Left renal pelvis (tissue), 4 donors: ENCODE data around the gene YDJC. TPM values are rescaled to one million over a fixed set of nuclear protein-coding genes. Genes with fewer than 3 reads are reported as not detected.
"Not testable (repeated sequence)": the region's sequence is repeated elsewhere in the genome, so short reads cannot be mapped to it uniquely, and the experiment has no call there.

Source experiments
- DNase-seq, 4 donors: peaks; one replicate each; pipeline ENCODE4 v3.0.0-alpha.2; 2013; ENCODE audit warnings: low read depth in 4 of 4, low spot score in 3 of 4
- polyA plus RNA-seq, 4 donors: library from polyadenylated mRNA; unstranded; fragments of 120-200 nt; gene quantifications; one replicate each; pipeline ENCODE4 v1.2.1, GENCODE V29; 2013; ENCODE audit not compliant: insufficient read length in 4 of 4

The YDJC gene
- polyA plus RNA-seq, 4 donors: 5.0 to 19.2 (median 9.1) TPM

DNA sequence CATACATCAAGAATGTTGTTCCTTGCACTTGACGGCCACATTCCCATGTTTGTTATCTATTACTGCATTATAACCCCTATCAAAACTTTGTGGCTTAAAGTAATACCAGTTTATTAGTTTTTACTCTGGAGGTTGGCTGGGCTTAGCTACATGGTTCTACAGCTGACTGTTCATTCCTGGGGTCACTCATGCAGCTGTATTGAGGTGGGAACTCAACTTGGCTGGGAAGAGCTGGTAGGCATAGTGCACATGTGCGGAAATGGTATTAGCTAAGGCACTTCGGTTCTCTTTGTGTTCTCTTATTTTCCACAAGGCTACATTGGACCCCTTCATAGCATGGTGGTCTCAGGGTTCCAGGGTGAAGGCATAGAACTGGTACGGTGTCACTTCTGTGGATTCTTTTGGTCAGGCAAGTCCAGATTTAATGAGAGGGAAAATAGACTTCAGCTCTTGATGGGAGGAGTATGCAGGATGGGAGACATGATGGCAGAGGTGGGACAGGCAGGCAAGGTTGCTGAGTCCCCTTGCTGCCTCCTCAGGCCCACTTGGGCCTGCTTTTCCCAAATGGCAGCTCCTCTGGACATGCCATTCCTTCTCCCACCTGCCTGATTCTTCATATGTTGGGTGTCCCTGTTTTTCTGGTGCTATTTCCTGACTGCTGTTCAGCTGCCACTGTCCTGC is 16.1 kb downstream of the YDJC start:
- DNase-seq: no peak

DNA sequence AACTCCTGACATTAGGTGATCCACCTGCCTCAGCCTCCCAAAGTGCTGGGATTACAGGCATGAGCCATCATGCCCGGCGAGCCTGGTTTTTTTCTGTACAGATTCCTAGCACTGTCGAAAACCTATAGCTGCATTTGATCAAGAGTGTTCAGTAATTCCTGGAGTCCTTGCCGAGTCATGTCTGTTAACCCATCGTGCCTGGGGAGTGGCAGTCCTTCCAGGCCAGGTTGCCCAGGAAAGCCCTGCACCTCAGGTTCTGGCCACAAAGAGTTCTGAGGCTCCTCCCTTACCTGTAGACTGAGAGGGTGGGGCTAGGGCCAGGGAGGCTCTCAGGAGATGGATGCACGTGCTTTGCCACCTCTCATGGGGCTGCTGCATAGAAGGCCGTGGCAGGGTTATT is 17.0 kb downstream of the YDJC start:
- DNase-seq: no peak

DNA sequence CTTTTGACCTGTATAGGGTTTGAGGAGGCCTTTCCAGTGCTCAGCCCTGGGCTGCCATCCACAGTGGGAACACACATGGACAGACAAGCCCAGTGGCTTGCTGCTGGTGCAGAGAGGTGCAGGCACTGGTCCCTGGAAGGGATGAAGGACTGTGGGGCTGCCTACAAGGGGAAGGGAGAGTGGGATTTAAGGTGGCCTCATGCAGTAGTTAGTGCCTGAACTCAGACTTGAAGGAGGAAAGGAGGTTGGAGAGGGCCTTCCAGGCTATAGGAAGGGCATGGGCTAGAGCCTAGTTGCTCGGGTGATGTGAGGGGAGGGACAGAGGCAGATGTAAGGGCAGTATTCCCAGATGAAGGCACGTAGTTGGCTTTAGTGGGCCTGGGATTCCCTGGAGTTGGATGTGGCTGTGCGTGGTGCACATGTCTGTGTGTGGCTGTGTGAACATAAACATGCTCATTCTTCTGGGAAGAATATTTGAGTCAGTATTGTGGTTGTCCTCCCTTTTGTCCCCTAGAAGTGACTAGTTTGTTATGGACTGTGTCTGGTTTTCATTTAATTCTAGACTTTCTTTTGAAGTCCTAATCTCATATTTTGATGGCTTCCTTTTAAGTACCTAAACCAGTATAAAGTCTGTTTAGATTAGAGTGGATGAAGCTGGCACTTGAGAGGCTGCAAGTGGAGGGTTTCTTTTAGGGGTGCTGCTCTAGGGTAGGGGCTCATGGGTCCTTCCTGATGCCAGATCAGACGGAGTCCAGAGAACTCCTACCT is 18.4 kb downstream of the YDJC start:
- no peak for DNase-seq

DNA sequence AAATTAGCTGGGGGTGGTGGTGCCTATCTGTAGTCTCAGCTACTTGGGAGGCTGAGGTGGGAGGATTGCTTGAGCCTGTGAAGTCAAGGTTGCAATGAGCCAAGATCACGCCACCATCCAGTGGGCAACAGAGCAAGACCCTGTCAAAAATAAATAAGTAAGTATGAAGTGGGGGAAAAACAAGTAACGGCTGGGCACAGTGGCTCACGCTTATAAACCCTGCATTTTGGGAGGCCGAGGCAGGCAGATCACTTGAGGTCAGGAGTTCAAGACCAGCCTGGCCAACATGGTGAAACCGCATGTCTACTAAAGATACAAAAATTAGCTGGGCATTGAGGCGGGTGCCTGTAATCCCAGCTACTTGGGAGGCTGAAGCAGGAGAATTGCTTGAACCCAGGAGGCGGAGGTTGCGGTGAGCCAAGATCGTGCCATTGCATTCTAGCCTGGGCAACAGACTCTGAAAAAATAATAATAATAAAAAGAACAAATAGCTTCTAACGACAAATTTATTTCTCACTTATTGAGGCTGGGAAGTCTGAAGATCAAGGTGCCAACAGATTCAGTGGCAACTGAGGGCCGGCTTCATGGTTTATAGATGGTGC is 20.2 kb downstream of the YDJC start:
- not testable (repeated sequence) for DNase-seq

DNA sequence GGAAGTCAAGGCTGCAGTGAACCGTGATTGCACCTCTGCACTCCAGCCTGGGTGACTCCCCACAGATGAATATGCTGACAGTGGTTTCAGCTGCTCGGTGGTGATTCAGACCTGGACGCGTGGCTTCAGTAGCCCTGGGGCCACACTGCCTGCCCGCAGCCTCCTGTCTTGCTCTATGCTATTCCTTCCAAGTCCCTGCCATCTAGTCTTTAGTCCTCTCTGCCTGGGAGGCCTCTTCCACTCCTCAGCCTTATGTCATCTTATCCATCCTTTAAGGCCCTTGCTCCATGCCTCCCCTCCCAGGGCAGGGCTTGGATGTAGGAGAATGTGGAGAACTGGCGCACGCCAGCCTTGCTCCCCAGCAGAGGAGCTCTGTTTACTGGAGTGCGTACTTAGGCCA is 23.0 kb downstream of the YDJC start:
- DNase-seq: no peak

DNA sequence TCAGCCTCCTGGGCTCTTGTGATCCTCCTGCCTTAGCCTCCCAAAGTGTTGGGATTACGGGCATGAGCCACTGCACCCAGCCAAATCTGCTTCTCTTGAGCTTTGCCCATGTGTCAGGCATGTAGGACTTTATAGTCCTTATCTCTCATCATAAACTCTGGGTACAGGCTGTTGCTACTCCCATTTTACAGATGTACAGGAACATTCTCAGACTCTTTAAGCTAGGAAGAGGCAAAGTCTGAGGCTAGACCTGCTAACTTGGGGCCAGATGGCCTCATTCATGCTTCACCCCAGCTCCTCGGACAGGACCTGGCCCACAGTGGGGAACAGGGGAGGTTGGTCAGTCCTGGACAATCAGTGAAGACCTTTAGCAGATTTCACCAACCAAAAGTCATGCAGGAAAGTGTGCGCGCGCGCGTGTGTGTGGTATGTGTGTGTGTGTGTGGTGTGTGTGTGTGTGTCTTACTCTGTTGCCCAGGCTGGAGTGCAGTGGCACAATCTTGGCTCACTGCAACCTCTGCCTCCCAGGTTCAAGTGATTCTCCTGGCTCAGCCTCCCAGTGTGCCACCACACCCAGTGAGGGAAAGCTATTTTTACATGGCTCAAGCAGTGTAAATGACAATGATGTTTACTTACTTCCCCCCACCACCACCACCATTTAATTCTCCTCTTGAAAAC is 23.8 kb downstream of the YDJC start:
- no peak for DNase-seq

DNA sequence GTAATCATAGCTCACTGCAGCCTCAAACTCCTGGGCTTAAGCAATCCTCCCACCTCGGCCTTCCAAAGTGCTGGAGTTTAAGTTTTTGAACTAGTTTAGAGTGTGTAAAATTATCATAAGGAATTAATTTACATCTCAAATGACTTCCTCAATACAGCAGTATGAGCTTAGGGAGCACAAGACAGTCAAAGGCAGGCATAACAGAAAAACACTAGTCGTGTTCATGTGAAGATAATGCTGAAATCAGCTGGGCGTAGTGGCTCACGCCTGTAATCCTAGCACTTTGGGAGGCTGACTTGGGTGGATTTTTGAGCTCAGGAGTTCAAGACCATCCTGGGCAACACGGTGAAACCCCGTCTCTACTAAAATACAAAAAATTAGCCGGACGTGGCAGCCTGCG is 25.8 kb downstream of the YDJC start:
- DNase-seq: no peak

DNA sequence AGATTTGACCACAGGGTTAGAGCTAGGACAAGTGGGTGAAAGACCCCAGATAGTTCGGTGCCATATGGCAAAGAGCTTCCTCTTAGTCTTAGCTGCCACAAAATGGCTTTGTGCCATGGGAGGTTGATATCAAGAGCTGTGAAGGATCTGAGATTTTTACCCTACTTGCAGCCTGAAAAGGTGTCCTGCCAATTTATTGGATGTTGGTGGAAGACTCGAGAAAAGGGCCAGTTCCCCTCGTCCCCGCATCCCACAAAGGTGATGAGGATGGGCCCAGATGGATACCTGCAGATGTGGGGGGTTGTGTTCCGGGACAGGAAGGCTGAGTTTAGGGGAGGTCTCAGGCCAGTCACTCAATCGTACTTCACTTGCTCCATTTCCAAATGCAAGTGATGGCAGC is 27.2 kb downstream of the YDJC start:
- no peak for DNase-seq

DNA sequence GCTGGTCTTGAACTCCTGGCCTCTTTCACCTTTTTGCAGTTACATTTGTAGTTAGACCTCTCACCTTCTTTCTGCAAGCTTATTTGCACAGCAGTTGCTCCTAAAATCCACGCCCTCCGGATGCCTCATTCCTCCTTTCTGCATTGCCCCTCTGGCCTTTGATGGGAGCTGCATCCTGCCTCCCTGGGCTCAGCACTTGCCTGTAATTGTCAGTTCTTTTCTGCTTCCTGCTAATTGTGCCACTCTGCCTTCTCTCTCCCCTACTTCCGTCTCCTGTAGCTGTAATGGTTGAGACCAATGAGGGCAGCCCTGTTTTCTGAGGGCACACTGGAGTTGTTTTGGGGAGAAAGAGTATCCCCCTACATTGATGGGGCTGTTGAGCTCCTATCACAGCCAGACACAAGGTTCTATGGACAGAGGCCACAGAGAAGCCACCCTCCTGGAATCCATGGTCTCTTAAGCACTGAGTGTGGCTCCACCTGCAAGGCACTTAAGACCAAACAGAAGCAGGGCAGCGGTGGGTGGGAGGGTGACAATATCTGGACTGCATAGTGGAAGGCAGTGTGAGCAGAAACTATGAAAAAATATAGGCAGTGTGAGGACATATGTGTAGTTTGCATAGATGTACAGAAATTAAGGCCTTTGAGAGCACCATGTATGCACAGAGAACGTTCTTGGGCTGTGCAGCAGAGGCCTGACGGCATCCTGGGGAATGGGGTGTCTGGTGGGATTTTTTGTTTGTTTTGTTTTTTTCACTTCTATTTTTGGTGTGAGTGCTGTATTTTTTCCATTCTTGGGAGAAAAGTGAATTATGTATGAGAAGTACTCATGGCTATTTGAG is 30.5 kb downstream of the YDJC start:
- DNase-seq: no peak

DNA sequence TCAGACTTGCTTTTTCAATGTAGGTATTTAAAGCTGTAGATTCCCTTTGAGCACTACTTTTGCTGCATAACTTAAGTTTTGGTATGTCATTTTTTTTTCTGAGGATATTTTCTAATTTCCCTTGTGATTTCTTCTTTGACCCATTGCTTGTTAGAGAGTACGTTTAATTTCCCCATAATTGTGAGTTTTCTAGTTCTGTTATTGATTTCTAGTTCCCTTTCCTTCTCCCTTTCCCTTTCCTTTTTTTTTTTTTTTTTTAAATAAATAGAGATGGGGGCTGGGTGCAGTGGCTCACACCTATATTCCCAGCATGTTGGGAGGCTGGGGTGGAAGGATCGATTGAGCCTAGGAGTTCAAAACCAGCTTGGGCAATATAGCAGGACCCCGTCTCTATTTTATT is 31.5 kb downstream of the YDJC start:
- no peak for DNase-seq

DNA sequence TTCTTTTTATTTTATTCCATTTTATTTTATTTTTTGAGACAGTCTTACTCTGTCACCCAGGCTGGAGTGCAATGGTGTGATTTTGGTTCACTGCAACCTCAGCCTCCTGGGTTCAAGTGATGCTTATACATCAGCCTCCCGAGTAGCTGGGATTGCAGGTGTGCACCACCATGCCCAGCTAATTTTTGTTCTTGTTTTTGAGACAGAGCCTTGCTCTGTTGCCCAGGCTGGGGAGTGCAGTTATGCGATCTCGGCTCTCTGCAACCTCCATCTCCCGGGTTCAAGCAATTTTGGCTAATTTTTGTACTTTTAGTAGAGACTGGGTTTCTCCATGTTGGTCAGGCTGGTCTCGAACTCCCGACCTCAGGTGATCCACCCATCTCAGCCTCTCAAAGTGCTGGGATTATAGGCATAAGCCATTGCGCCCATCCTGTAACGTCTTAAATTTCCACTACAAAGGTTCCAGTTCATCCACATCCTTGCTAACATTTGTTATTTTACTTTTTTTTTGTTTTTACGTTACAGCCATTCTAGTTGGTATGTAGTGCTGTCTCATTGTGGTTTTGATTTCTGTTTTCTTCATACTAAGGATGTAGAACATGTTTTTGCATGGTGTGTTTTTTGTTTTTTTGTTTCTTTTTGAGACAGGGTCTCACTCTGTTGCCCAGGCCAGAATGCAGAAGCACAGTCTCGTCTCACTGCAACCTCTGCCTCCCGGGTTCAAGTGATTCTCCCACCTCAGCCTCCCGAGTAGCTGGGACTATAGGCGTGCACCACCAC is 33.3 kb downstream of the YDJC start:
- not testable (repeated sequence) for DNase-seq

DNA sequence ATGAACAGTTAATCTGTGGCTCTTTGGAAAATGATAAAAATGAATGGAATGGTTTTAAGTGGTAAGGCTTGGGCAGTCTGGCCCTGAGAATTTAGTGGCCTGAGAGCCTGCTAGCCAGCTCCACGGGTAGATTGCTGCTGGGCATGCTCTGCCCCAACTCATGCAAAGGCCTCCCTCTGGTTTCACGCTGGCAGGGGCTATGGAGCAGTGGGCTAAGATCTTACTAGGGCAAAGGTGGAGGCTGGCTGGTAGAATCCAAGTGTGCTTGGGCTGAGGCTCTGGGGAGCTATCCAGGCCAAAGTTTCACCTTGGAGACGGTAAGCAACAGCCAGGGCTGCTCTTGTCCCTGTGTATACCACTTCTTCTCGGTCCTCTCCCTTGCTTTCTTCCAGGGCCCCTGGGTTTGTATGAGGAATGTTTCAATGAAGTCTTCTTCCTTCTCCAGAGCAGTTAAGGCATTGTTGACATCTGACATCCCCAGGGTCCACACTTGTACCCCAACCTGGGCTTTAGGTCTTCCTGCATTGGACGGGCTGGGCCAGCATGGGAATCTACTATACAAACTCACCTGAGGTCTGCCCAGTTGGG is 34.9 kb downstream of the YDJC start:
- no peak for DNase-seq

DNA sequence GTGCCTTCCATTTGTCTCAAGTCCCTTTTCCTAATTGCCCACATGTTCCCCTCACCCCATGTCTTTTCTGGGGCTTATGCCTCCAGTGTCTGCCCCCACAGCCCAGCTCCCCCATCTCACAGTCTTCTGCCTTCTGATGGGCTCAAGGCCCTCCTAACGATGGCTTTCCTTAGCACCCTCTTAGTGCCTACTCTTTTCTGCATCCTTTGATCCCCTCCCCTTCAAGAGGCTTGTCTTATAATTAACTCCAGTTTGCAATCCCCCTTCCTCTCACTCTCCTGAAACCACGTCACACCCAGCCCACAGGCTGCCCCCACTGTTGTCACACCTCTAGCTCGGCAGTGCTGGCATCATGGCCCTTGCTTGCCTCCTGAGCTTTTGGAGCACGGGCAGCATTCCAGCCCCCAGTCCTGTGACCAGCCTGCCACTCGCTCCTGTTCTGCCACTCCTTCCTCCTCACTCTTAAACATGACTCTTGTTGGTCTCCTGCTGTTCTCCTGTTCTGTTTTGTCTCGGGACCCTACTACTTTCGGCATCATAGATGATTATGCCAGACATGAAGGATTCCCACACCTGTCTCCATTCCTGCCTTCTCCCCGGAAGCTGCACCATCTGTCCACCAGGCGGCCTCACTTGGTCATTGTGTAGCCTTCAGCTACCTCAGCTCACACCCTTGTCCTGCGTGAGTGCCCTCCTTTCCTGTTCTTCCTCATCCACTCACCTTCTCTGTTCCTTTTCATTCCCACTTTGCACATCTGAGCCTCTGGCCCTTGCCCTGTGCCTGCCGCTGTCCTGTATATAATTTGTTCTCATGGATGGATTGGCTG is 36.2 kb downstream of the YDJC start:
- DNase-seq: no peak

DNA sequence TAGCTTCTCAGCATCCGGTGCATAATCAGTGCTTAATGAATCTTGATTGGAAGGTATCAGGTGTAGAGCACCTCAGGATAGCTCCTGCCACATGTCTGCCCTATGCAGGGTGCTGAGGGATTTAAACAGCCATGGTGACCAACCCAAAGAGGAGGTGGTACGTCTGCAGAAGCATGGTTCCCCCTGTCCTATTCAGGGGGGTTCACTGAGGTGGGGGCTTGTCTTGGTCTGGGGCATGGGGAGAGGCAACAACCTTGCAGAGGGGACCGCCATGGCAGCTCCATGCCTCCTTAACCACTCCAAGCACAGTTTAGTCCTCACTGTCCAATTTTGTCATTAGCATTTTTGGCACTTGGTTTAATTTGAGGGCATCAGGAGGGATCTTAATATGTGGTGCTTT is 37.4 kb downstream of the YDJC start:
- DNase-seq: no peak

DNA sequence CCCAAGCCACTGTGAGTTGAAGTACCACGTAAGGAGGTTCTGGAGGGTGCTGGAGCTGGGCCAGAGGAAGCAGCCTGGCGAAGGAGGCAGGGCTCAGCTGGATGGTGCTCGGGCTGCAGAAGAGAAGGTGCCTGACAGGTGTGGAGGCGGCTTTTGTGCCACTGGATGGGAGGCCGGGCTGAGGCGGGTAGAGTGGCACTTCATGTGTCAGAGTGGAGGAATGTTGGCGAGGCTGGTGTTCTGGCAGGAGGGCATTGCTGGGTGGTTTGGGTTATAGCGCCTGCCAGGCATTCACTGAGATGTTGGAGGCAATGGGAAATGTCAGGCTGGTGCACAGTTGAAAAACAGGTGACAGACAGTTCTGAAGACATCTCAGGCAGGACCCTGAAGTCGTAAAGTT is 38.1 kb downstream of the YDJC start:
- DNase-seq: no peak

DNA sequence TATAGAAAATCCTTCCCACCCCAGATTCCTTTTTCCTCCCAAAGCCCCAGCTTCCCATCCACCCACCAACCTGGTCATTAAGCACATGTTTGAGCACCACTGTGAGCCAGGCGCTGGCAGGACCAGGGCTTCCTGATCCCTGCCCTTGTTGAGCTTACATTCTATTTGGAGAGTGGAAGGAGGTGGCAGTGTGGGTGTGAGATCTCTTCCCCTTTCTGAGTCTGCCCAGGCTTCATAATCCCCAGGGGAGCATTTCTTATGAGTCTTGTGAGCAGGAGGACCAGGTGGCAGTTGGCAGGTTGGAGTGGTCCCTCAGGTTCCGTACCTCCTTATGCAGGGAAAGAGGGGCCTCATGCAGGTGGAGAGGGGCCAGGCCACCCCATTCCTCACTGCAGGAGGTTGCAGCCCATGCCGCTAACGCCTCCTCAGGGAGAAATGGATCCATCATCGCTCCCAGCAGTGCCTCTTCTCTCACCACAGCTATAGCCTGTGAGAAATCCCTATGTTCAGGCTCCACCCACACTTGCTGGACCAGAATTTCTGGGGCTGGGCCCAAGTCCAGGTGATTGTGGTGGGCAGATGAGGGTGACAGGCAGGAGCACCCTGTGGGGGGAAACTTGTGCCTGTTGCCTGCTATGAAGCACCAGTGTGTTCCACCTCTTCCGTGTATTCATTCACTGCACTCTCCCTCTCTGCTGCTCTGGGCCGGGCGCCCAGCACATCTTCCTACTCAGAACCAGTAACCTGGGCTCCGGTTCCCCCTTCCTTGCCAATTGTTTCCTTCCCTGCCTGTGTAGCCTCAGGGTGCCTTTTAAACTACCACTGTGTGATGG is 38.8 kb downstream of the YDJC start:
- no peak for DNase-seq

DNA sequence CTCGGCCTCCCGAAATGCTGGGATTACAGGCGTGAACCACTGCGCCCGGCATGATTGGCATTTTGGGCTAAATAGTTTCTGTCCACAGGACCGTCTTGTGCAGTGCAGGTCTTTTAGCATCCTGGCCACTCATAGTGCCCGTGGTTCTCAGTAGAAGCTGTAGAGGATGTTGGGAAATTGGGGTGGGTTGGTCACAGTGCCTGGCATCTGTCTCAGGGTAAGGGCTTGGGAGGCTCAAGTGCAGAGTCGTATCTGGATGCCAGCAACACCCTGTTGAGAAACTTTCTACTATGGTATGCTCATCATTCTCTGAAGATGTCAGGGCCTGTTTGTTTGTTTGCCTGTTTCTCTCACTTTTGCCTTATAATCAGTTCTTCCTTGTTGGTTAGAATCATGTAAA is 40.4 kb downstream of the YDJC start:
- DNase-seq: no peak
